ENCODE results near the gene CRYBG1.

The CRYBG1 gene

GRCh38 chr6:106356378-106356777, 4.1 kb upstream of the CRYBG1 start:
- Mint-ChIP-seq H3K27ac (no peak overlapping the region), H3K4me3 (no peak overlapping the region), H3K9me3 (no peaks in the 10 kb centered on the region)

GRCh38 chr6:106359959-106360409, 533 bp upstream of the CRYBG1 start:
- no peaks in the 10 kb centered on the region for H3K9me3 Mint-ChIP-seq
- H3K4me3 Mint-ChIP-seq = peak overlapping the region; percentile 66
- no peaks in the 10 kb centered on the region for H3K36me3 Mint-ChIP-seq (ENCODE audit: low read depth)
- no peak for DNase-seq (ENCODE audit: low spot score)
- H3K4me1 Mint-ChIP-seq (ENCODE audit: low read depth) = peaks cover 3% of the 10 kb centered on the region
- peaks cover 54% of the 10 kb centered on the region for H3K27me3 Mint-ChIP-seq (ENCODE audit: low read depth)
- no peak overlapping the region for H3K27ac Mint-ChIP-seq

More at GRCh38 chr6:106356378-106356777, 4.1 kb upstream of the CRYBG1 start:
- no peaks in the 10 kb centered on the region for H3K36me3 Mint-ChIP-seq (ENCODE audit: low read depth)
- peaks cover 3% of the 10 kb centered on the region for H3K4me1 Mint-ChIP-seq (ENCODE audit: low read depth)
- peaks cover 54% of the 10 kb centered on the region for H3K27me3 Mint-ChIP-seq (ENCODE audit: low read depth)
- DNase-seq (ENCODE audit: low spot score) = no peak

- Mint-ChIP-seq H3K36me3 (ENCODE audit: low read depth) (no peaks in the 10 kb centered on the region), H3K4me1 (ENCODE audit: low read depth) (peaks cover 3% of the 10 kb centered on the region), H3K9me3 (no peaks in the 10 kb centered on the region), H3K27ac (no peak overlapping the region), H3K27me3 (ENCODE audit: low read depth) (peaks cover 49% of the 10 kb centered on the region), H3K4me3 (peak overlapping the region; percentile 73)
- DNase-seq (ENCODE audit: low spot score) = peak; percentile 34
These were observed 493 bp downstream of the CRYBG1 start for GRCh38 chr6:106360989-106361430.

GRCh38 chr6:106363401-106364138, 3.1 kb downstream of the CRYBG1 start:
- Mint-ChIP-seq H3K27me3 (ENCODE audit: low read depth) (peaks cover 43% of the 10 kb centered on the region), H3K27ac (no peak overlapping the region), H3K36me3 (ENCODE audit: low read depth) (no peaks in the 10 kb centered on the region), H3K4me3 (no peak overlapping the region), H3K4me1 (ENCODE audit: low read depth) (peaks cover 3% of the 10 kb centered on the region), H3K9me3 (no peaks in the 10 kb centered on the region)
- DNase-seq (ENCODE audit: low spot score) = no peak

- DNase-seq (ENCODE audit: low spot score) = no peak
- H3K9me3 Mint-ChIP-seq = no peaks in the 10 kb centered on the region
- H3K4me1 Mint-ChIP-seq (ENCODE audit: low read depth) = peaks cover 9% of the 10 kb centered on the region
- H3K27ac Mint-ChIP-seq = no peak overlapping the region
- H3K4me3 Mint-ChIP-seq = no peak overlapping the region
- peaks cover 9% of the 10 kb centered on the region for H3K27me3 Mint-ChIP-seq (ENCODE audit: low read depth)
- no peaks in the 10 kb centered on the region for H3K36me3 Mint-ChIP-seq (ENCODE audit: low read depth)
These were observed 9.2 kb downstream of the CRYBG1 start for GRCh38 chr6:106369739-106370138.

GRCh38 chr6:106370639-106371038, 10.1 kb downstream of the CRYBG1 start:
- Mint-ChIP-seq H3K9me3 (no peaks in the 10 kb centered on the region), H3K36me3 (ENCODE audit: low read depth) (no peaks in the 10 kb centered on the region), H3K4me3 (no peak overlapping the region), H3K27me3 (ENCODE audit: low read depth) (peaks cover 9% of the 10 kb centered on the region), H3K27ac (no peak overlapping the region), H3K4me1 (ENCODE audit: low read depth) (peaks cover 9% of the 10 kb centered on the region)
- no peak for DNase-seq (ENCODE audit: low spot score)

GRCh38 chr6:106372838-106373501, 12.5 kb downstream of the CRYBG1 start:
- Mint-ChIP-seq H3K4me1 (ENCODE audit: low read depth) (peaks cover 9% of the 10 kb centered on the region), H3K36me3 (ENCODE audit: low read depth) (no peaks in the 10 kb centered on the region), H3K9me3 (no peaks in the 10 kb centered on the region), H3K4me3 (peak overlapping the region; percentile 50), H3K27me3 (ENCODE audit: low read depth) (peaks cover 7% of the 10 kb centered on the region), H3K27ac (peak overlapping the region; percentile 66)
- DNase-seq (ENCODE audit: low spot score) = no peak

- H3K9me3 Mint-ChIP-seq = no peaks in the 10 kb centered on the region
- no peak overlapping the region for H3K4me3 Mint-ChIP-seq
- no peak overlapping the region for H3K27ac Mint-ChIP-seq
- no peak for DNase-seq (ENCODE audit: low spot score)
- H3K4me1 Mint-ChIP-seq (ENCODE audit: low read depth) = peaks cover 9% of the 10 kb centered on the region
- H3K27me3 Mint-ChIP-seq (ENCODE audit: low read depth) = peaks cover under 1% of the 10 kb centered on the region
- no peaks in the 10 kb centered on the region for H3K36me3 Mint-ChIP-seq (ENCODE audit: low read depth)
These were observed 13.2 kb downstream of the CRYBG1 start for GRCh38 chr6:106373502-106374239.

GRCh38 chr6:106377061-106377540, 16.6 kb downstream of the CRYBG1 start:
- H3K27ac Mint-ChIP-seq = no peak overlapping the region

GRCh38 chr6:106379951-106380350, 19.4 kb downstream of the CRYBG1 start:
- DNase-seq (ENCODE audit: low spot score) = no peak
- Mint-ChIP-seq H3K36me3 (ENCODE audit: low read depth) (no peaks in the 10 kb centered on the region), H3K27ac (no peak overlapping the region), H3K4me1 (ENCODE audit: low read depth) (peaks cover 10% of the 10 kb centered on the region), H3K9me3 (no peaks in the 10 kb centered on the region), H3K27me3 (ENCODE audit: low read depth) (peaks cover 2% of the 10 kb centered on the region), H3K4me3 (no peak overlapping the region)

More at GRCh38 chr6:106377061-106377540, 16.6 kb downstream of the CRYBG1 start:
- DNase-seq (ENCODE audit: low spot score) = no peak
- no peaks in the 10 kb centered on the region for H3K36me3 Mint-ChIP-seq (ENCODE audit: low read depth)
- no peak overlapping the region for H3K4me3 Mint-ChIP-seq
- no peaks in the 10 kb centered on the region for H3K9me3 Mint-ChIP-seq
- H3K27me3 Mint-ChIP-seq (ENCODE audit: low read depth) = peaks cover 2% of the 10 kb centered on the region
- peaks cover 19% of the 10 kb centered on the region for H3K4me1 Mint-ChIP-seq (ENCODE audit: low read depth)

- Mint-ChIP-seq H3K4me1 (ENCODE audit: low read depth) (peaks cover 10% of the 10 kb centered on the region), H3K27ac (no peak overlapping the region), H3K36me3 (ENCODE audit: low read depth) (no peaks in the 10 kb centered on the region), H3K9me3 (no peaks in the 10 kb centered on the region), H3K27me3 (ENCODE audit: low read depth) (peaks cover 2% of the 10 kb centered on the region), H3K4me3 (no peak overlapping the region)
- DNase-seq (ENCODE audit: low spot score) = no peak
These were observed 19.9 kb downstream of the CRYBG1 start for GRCh38 chr6:106380407-106380806.

GRCh38 chr6:106381223-106381622, 20.7 kb downstream of the CRYBG1 start:
- H3K27me3 Mint-ChIP-seq (ENCODE audit: low read depth) = peaks cover 2% of the 10 kb centered on the region
- H3K9me3 Mint-ChIP-seq = no peaks in the 10 kb centered on the region
- peaks cover 10% of the 10 kb centered on the region for H3K4me1 Mint-ChIP-seq (ENCODE audit: low read depth)
- H3K36me3 Mint-ChIP-seq (ENCODE audit: low read depth) = no peaks in the 10 kb centered on the region
- DNase-seq (ENCODE audit: low spot score) = no peak
- no peak overlapping the region for H3K27ac Mint-ChIP-seq
- no peak overlapping the region for H3K4me3 Mint-ChIP-seq

- no peak for DNase-seq (ENCODE audit: low spot score)
- no peaks in the 10 kb centered on the region for H3K9me3 Mint-ChIP-seq
- H3K4me3 Mint-ChIP-seq = no peak overlapping the region
- H3K27ac Mint-ChIP-seq = no peak overlapping the region
- peaks cover 2% of the 10 kb centered on the region for H3K27me3 Mint-ChIP-seq (ENCODE audit: low read depth)
- no peaks in the 10 kb centered on the region for H3K36me3 Mint-ChIP-seq (ENCODE audit: low read depth)
- peaks cover 10% of the 10 kb centered on the region for H3K4me1 Mint-ChIP-seq (ENCODE audit: low read depth)
These were observed 21.4 kb downstream of the CRYBG1 start for GRCh38 chr6:106381881-106382280.

GRCh38 chr6:106383573-106383972, 23.1 kb downstream of the CRYBG1 start:
- no peaks in the 10 kb centered on the region for H3K36me3 Mint-ChIP-seq (ENCODE audit: low read depth)
- DNase-seq (ENCODE audit: low spot score) = no peak
- H3K4me1 Mint-ChIP-seq (ENCODE audit: low read depth) = peaks cover 10% of the 10 kb centered on the region
- H3K27me3 Mint-ChIP-seq (ENCODE audit: low read depth) = peaks cover 13% of the 10 kb centered on the region
- no peak overlapping the region for H3K27ac Mint-ChIP-seq
- H3K9me3 Mint-ChIP-seq = no peaks in the 10 kb centered on the region
- no peak overlapping the region for H3K4me3 Mint-ChIP-seq

All from T-helper 2 cell treated with Interferon-gamma antibody and Interleukin-4, amounts not matched to agents 5 μg/mL and 100 μg/mL, for 36 hours (primary cell).